SK-N-SH (cell line): ENCODE results near the gene CHD6. TPM values are rescaled to one million over a fixed set of nuclear protein-coding genes. Genes with fewer than 3 reads are reported as not detected.

ENCODE experiments used
- CTCF ChIA-PET: fragments of 300-600, 350-600 bp; formaldehyde crosslinking; extraction: SDS; loops from one replicate; lab custom pipeline; 2021; lab: Yijun Ruan, JAX
- POLR2A ChIA-PET: fragments of 350-600 bp; sonication (Branson Sonifier 250); formaldehyde crosslinking; extraction: SDS; loops from one replicate; lab custom pipeline; 2020; ENCODE audit warnings: antibody characterized with exemption, inconsistent platforms; lab: Yijun Ruan, JAX
- DNase-seq: peaks from one replicate; pipeline ENCODE4 v3.0.0; 2012
- H2AFZ ChIP-seq: fragments of 200-600 bp; sonication (generic); 2 replicates; pipeline ENCODE4 v1.8.1; 2016; ENCODE audit warnings: antibody characterized with exemption, mild to moderate bottlenecking, low read depth
- H3F3A ChIP-seq: fragments of 200-600 bp; sonication (generic); replicated peaks from 2 replicates; pipeline ENCODE3; 2016; ENCODE audit warnings: antibody characterized with exemption, mild to moderate bottlenecking; ENCODE audit not compliant: insufficient read depth
- H3K27ac ChIP-seq, 2 experiments: fragments of 200-500 bp in 1 of 2; fragments of 200-600 bp in 1 of 2; sonication (Bioruptor generic) in 1 of 2; sonication (generic), shearing (Covaris generic) in 1 of 2; 2 replicates each; pipeline versions ENCODE4 v1.5.1 to v1.6.1; 2014 to 2016; ENCODE audit warnings: low read depth in 2 of 2, inconsistent platforms in 1 of 2, low read length in 1 of 2, mild to moderate bottlenecking in 1 of 2, mixed read lengths in 1 of 2
- H3K27me3 ChIP-seq: fragments of 200-600 bp; sonication (generic), shearing (Covaris generic); 2 replicates; pipeline ENCODE4 v1.6.1; 2016; ENCODE audit warnings: mixed run types; ENCODE audit not compliant: insufficient read depth
- H3K36me3 ChIP-seq, 2 experiments: fragments of 200-500 bp in 1 of 2; fragments of 200-600 bp in 1 of 2; sonication (Bioruptor generic) in 1 of 2; sonication (generic) in 1 of 2; replicated peaks in 1 of 2; 2 replicates each; pipeline versions ENCODE3 to v1.5.1; 2014 to 2016; ENCODE audit warnings: low read length in 1 of 2, mild to moderate bottlenecking in 1 of 2; ENCODE audit not compliant: insufficient read depth in 2 of 2, control insufficient read depth in 1 of 2
- H3K4me1 ChIP-seq, 2 experiments: fragments of 200-500 bp in 1 of 2; fragments of 200-600 bp in 1 of 2; sonication (Bioruptor generic) in 1 of 2; sonication (generic), shearing (Covaris generic) in 1 of 2; 2 replicates each; pipeline versions ENCODE4 v1.5.1 to v1.6.1; 2014 to 2016; ENCODE audit warnings: low read depth in 1 of 2, low read length in 1 of 2, mixed run types in 1 of 2; ENCODE audit not compliant: insufficient read depth in 2 of 2, control insufficient read depth in 1 of 2
- H3K4me2 ChIP-seq: fragments of 200-600 bp; sonication (generic), shearing (Covaris generic); 2 replicates; pipeline ENCODE4 v1.6.1; 2017; ENCODE audit warnings: mixed run types
- H3K4me3 ChIP-seq, 2 experiments: fragments of 200-500 bp in 1 of 2; fragments of 200-600 bp in 1 of 2; sonication (Bioruptor generic) in 1 of 2; sonication (generic), shearing (Covaris generic) in 1 of 2; 2 replicates each; pipeline versions ENCODE4 v1.5.1 to v1.8.1; 2014 to 2016; ENCODE audit warnings: low read depth in 2 of 2, inconsistent platforms in 1 of 2, low read length in 1 of 2, mild to moderate bottlenecking in 1 of 2, mixed read lengths in 1 of 2, moderate library complexity in 1 of 2
- H3K79me2 ChIP-seq: fragments of 200-600 bp; sonication (generic); 2 replicates; pipeline ENCODE4 v1.8.1; 2017; ENCODE audit warnings: mild to moderate bottlenecking; ENCODE audit not compliant: insufficient read depth
- H3K9ac ChIP-seq: fragments of 200-600 bp; sonication (generic); 2 replicates; pipeline ENCODE4 v1.6.1; 2017; ENCODE audit warnings: mixed run types
- H3K9me2 ChIP-seq: fragments of 200-600 bp; sonication (generic); 2 replicates; pipeline ENCODE4 v1.6.1; 2017; ENCODE audit warnings: mixed run types
- H3K9me3 ChIP-seq: fragments of 200-600 bp; sonication (generic); 2 replicates; pipeline ENCODE4 v1.6.1; 2017; ENCODE audit warnings: mixed run types, mild to moderate bottlenecking, moderate library complexity
- H4K20me1 ChIP-seq: fragments of 200-600 bp; sonication (generic); 2 replicates; pipeline ENCODE4 v1.6.1; 2017; ENCODE audit warnings: mild to moderate bottlenecking, mixed run types; ENCODE audit not compliant: insufficient read depth
- ELF1 ChIP-seq: IDR thresholded peaks from 2 replicates; pipeline ENCODE4 v1.4.0; 2012
- IRF3 ChIP-seq: fragments of 150-350 bp; IDR thresholded peaks from 2 replicates; pipeline ENCODE4 v1.6.1; 2016; ENCODE audit warnings: mild to moderate bottlenecking, low read depth, low read length
- PBX3 ChIP-seq: IDR thresholded peaks from 2 replicates; pipeline ENCODE4; 2012
- POLR2AphosphoS5 ChIP-seq: IDR thresholded peaks from 2 replicates; pipeline ENCODE4 v1.6.1; 2012; ENCODE audit warnings: low read depth, low read length
- USF1 ChIP-seq: IDR thresholded peaks from 2 replicates; pipeline ENCODE4 v1.4.0; 2012; ENCODE audit warnings: low read depth, borderline replicate concordance
- ZBTB33 ChIP-seq: IDR thresholded peaks from 2 replicates; pipeline ENCODE4 v1.4.0; 2012; ENCODE audit warnings: low read depth, borderline replicate concordance
- WGBS: methylation state at CpG from one replicate; pipeline ENCODE4 v1.1.6; 2017; ENCODE audit warnings: low lambda C conversion rate; 5-methylcytosine and 5-hydroxymethylcytosine counted together
- polyA plus RNA-seq, 3 experiments: library from polyadenylated mRNA; depleted of rRNA; stranded (reverse); fragments of >200 nt; gene quantifications; 2 replicates each; pipeline ENCODE4 v1.2.3, GENCODE V29; 2012

Gene CHD6
- polyA plus RNA-seq, 1 of the 3 experiments (the other 2 are of a cell fraction): 7.1 TPM

GRCh38 chr20:41424011-41424410 is 194.2 kb downstream of the CHD6 start:
- no peak overlapping the region for H3K4me2 ChIP-seq
- H2AFZ ChIP-seq: no peak overlapping the region
- no peaks in the 10 kb centered on the region for H3F3A ChIP-seq
- H3K27ac ChIP-seq: no peak overlapping the region
- no peaks in the 10 kb centered on the region for H3K27me3 ChIP-seq
- 94% methylated on average over 3 of the region's 3 CpGs for WGBS
- H3K9me2 ChIP-seq: no peaks in the 10 kb centered on the region
- no peaks in the 10 kb centered on the region for H3K79me2 ChIP-seq
- no peaks in the 10 kb centered on the region; a peak in 2 of 4 replicates for H3K4me1 ChIP-seq
- ChIA-PET POLR2A (no interaction called here), CTCF (interaction anchor here (2.1 kb wide), 1 partner anchor 13 kb away, joined by 8 read pairs; no protein-coding TSS in a partner anchor)
- no peak overlapping the region for H3K4me3 ChIP-seq
- peaks cover 54 to 87% of the 10 kb centered on the region in 2 experiments for H3K36me3 ChIP-seq
- H4K20me1 ChIP-seq: no peaks in the 10 kb centered on the region
- H3K9me3 ChIP-seq: no peaks in the 10 kb centered on the region
- TF ChIP-seq POLR2AphosphoS5: no peak
- DNase-seq: no peak
- no peak overlapping the region for H3K9ac ChIP-seq

GRCh38 chr20:41422953-41423352 is 195.2 kb downstream of the CHD6 start:
- ChIA-PET POLR2A (no interaction called here), CTCF (interaction anchor here (0.6 to 2.1 kb wide), 3 partner anchors 12 to 138 kb away, joined by 3 to 8 read pairs (median 3); no protein-coding TSS in a partner anchor)
- H3K4me1 ChIP-seq: no peaks in the 10 kb centered on the region; a peak in 2 of 4 replicates

More at GRCh38 chr20:41422953-41423352, 195.2 kb downstream of the CHD6 start:
- no peak overlapping the region for H3K27ac ChIP-seq
- 92% methylated on average over 2 of the region's 2 CpGs for WGBS
- H3K9me3 ChIP-seq: no peaks in the 10 kb centered on the region
- H3K27me3 ChIP-seq: no peaks in the 10 kb centered on the region
- no peaks in the 10 kb centered on the region for H4K20me1 ChIP-seq
- DNase-seq: no peak
- H3K4me2 ChIP-seq: no peak overlapping the region
- no peaks in the 10 kb centered on the region for H3F3A ChIP-seq
- H3K9ac ChIP-seq: no peak overlapping the region
- H2AFZ ChIP-seq: no peak overlapping the region
- H3K79me2 ChIP-seq: no peaks in the 10 kb centered on the region
- no peak overlapping the region for H3K4me3 ChIP-seq
- no peaks in the 10 kb centered on the region for H3K9me2 ChIP-seq
- no peak for TF ChIP-seq POLR2AphosphoS5
- no peak for TF ChIP-seq IRF3
- TF ChIP-seq PBX3: no peak
- TF ChIP-seq ELF1: no peak
- TF ChIP-seq USF1: no peak
- no peak for TF ChIP-seq ZBTB33
- H3K36me3 ChIP-seq: peaks cover 65 to 87% of the 10 kb centered on the region in 2 experiments
